Adrenal gland (tissue), 12 donors: ENCODE results near the gene SLC25A1. TPM values are rescaled to one million over a fixed set of nuclear protein-coding genes. Genes with fewer than 3 reads are reported as not detected.
"Not testable (repeated sequence)": the region's sequence is repeated elsewhere in the genome, so short reads cannot be mapped to it uniquely, and the experiment has no call there.

Source experiments
- DNase-seq, 7 donors: peaks; one replicate each; pipeline ENCODE4 v3.0.0-alpha.2; 2019 to 2020
- H3K27ac ChIP-seq, 5 donors: fragments of 200-600 bp; sonication (generic) in 4 of 5; 1 replicate in 3 of 5; 2 replicates in 2 of 5; pipeline versions ENCODE4 v1.5.1 to v1.8.0; 2016 to 2020; ENCODE audit warnings: mild to moderate bottlenecking in 1 of 5
- H3K27me3 ChIP-seq: fragments of 200-600 bp; 2 replicates; pipeline ENCODE4 v1.8.0; 2021
- H3K36me3 ChIP-seq, 2 donors: fragments of 200-600 bp; replicated peaks in 1 of 2; 1 replicate in 1 of 2; 2 replicates in 1 of 2; pipeline versions ENCODE4 v1.5.1 to v1.8.0; 2018 to 2022
- H3K4me1 ChIP-seq, 2 donors: fragments of 200-600 bp; replicated peaks in 1 of 2; 1 replicate in 1 of 2; 2 replicates in 1 of 2; pipeline versions ENCODE4 v1.5.1 to v1.8.0; 2018 to 2021
- H3K4me3 ChIP-seq, 4 donors: fragments of 200-600 bp; sonication (generic) in 3 of 4; one replicate each; pipeline ENCODE4 v1.5.1; 2016 to 2018
- H3K9me3 ChIP-seq, 3 donors: fragments of 200-600 bp; sonication (generic) in 1 of 3; replicated peaks in 1 of 3; 1 replicate in 2 of 3; 2 replicates in 1 of 3; pipeline versions ENCODE4 v1.5.1 to v1.8.0; 2016 to 2021
- POLR2A ChIP-seq, 2 donors: fragments of 450-650 bp; IDR thresholded peaks; one replicate each; pipeline ENCODE4 v1.6.1; 2017; ENCODE audit warnings: antibody characterized with exemption in 2 of 2, mild to moderate bottlenecking in 2 of 2, moderate library complexity in 1 of 2
- WGBS, 4 donors: extraction: QIAGEN DNeasy Blood & Tissue Kit in 2 of 4; methylation state at CpG; one replicate each; pipeline versions ENCODE4 v1.1.5 to v1.1.7; 2013 to 2017; 5-methylcytosine and 5-hydroxymethylcytosine counted together
- intact Hi-C, 2 donors: fragments of 100-400 bp; cut with DNase I; formaldehyde crosslinking; loops; one replicate each; pipeline versions ENCODE4 v1.14.1 to v1.15.0; 2022 to 2023
- polyA plus RNA-seq, 3 donors: library from polyadenylated mRNA; stranded (reverse); fragments of 200-250 nt in 2 of 3; fragments of 350-450 nt in 1 of 3; fragmentation: Illumina TruSeq in 1 of 3; extraction: RNeasy Lipid Tissue Mini Kit (QIAGEN cat#74804) in 1 of 3; gene quantifications; one replicate each; pipeline ENCODE4 v1.2.3, GENCODE V29; 2013 to 2014
- total RNA-seq, 9 donors: library from RNA; depleted of rRNA in 4 of 9; stranded (reverse); fragments of >200 nt in 4 of 9; fragments of 120-200 nt in 1 of 9; fragmentation: NEBNext Ultra II Directional in 1 of 9; extraction: Animal tissue kit (Norgen Biotek cat#: 25700) in 1 of 9; gene quantifications; one replicate each; pipeline versions ENCODE4 v1.1.0 to v1.2.4, GENCODE V29; 2013 to 2023
- TF ChIP-seq, protein P1 (sequence below), 6 experiments: fragments of 450-650 bp in 4 of 6; fragments of 200-600 bp in 2 of 6; sonication (generic) in 1 of 6; IDR thresholded peaks; 1 replicate in 5 of 6; 2 replicates in 1 of 6; pipeline versions ENCODE4 v1.5.1 to v1.8.0; 2016 to 2021; ENCODE audit warnings: antibody characterized with exemption in 6 of 6, mild to moderate bottlenecking in 2 of 6, moderate library complexity in 1 of 6
- donor health status: healthy with polysubstance abuse.
- donor health status: Bipolar disorder and iron deficiency.
- donor health status: DM: yes; HTN: yes; CAD: no.
- donor health status: DM: no; HTN: no; CAD: no.
- donor health status: DM: no; HTN: no; CAD: no.
- donor health status: DM: yes; HTN: yes; CAD: no.

SLC25A1 gene
- total and polyA plus RNA-seq, 12 donors = 59.2 to 170 (median 123) TPM

DNA sequence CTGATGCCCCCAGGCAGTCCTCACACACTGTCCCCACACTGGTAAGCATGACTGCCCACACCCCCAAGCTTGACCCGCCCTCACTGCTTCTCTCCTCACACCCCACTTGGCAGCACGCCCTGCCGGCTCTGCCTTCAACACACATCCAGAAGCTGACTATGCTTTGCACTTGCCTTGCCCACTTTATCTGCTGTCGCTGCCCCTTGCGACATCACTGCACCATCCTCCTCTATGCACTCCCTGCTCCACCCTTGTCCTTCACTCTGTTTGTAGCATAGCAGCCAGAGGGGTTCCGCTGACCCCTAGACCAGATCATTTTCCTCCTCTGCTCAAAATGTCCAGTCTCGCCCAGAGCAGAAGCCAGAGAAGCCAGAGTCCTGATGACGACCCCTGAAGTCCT, 25.3 kb upstream of the SLC25A1 start:
- no peaks in the 10 kb centered on the region for H3K4me1 ChIP-seq
- peaks cover 0 to 9% of the 10 kb centered on the region in 2 donors for H3K36me3 ChIP-seq
- no peak for DNase-seq
- 84 to 92% (median 89%) methylated on average over 8 of the region's 8 CpGs for WGBS, 4 donors
- no peaks in the 10 kb centered on the region for H3K27me3 ChIP-seq
- intact Hi-C loops = no loop called here
- no peak overlapping the region for H3K27ac ChIP-seq
- H3K9me3 ChIP-seq = no peaks in the 10 kb centered on the region
- H3K4me3 ChIP-seq = no peak overlapping the region
- TF ChIP-seq POLR2A (IDR thresholded peaks at IDR 0.05) = no peak
- TF ChIP-seq, protein P1, sequence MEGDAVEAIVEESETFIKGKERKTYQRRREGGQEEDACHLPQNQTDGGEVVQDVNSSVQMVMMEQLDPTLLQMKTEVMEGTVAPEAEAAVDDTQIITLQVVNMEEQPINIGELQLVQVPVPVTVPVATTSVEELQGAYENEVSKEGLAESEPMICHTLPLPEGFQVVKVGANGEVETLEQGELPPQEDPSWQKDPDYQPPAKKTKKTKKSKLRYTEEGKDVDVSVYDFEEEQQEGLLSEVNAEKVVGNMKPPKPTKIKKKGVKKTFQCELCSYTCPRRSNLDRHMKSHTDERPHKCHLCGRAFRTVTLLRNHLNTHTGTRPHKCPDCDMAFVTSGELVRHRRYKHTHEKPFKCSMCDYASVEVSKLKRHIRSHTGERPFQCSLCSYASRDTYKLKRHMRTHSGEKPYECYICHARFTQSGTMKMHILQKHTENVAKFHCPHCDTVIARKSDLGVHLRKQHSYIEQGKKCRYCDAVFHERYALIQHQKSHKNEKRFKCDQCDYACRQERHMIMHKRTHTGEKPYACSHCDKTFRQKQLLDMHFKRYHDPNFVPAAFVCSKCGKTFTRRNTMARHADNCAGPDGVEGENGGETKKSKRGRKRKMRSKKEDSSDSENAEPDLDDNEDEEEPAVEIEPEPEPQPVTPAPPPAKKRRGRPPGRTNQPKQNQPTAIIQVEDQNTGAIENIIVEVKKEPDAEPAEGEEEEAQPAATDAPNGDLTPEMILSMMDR (IDR thresholded peaks at IDR 0.05) = no peak

GRCh38 chr22:19202799-19203186, 24.3 kb upstream of the SLC25A1 start:
- H3K27ac ChIP-seq, H3K27me3 ChIP-seq, H3K4me3 ChIP-seq, H3K36me3 ChIP-seq, intact Hi-C loops, DNase-seq, H3K4me1 ChIP-seq, H3K9me3 ChIP-seq: not testable (repeated sequence)
- 90 to 95% (median 93%) methylated on average over 3 of the region's 3 CpGs for whole genome bisulfite sequencing, 4 donors

- intact Hi-C loops = no loop called here
- no peaks in the 10 kb centered on the region for H3K27me3 ChIP-seq
- no peaks in the 10 kb centered on the region for H3K4me1 ChIP-seq
- no peak overlapping the region for H3K4me3 ChIP-seq
- WGBS, 4 donors = 94 to 95% (median 94%) methylated on average over 17 to 18 of the region's 18 CpGs
- H3K27ac ChIP-seq = no peak overlapping the region
- no peaks in the 10 kb centered on the region for H3K36me3 ChIP-seq
- DNase-seq = no peak
- H3K9me3 ChIP-seq = no peaks in the 10 kb centered on the region
- TF ChIP-seq, protein P1 (IDR thresholded peaks at IDR 0.05) = no peak
- no peak for TF ChIP-seq POLR2A (IDR thresholded peaks at IDR 0.05)
These were observed 23.6 kb upstream of the SLC25A1 start for GRCh38 chr22:19201869-19202798.

DNA sequence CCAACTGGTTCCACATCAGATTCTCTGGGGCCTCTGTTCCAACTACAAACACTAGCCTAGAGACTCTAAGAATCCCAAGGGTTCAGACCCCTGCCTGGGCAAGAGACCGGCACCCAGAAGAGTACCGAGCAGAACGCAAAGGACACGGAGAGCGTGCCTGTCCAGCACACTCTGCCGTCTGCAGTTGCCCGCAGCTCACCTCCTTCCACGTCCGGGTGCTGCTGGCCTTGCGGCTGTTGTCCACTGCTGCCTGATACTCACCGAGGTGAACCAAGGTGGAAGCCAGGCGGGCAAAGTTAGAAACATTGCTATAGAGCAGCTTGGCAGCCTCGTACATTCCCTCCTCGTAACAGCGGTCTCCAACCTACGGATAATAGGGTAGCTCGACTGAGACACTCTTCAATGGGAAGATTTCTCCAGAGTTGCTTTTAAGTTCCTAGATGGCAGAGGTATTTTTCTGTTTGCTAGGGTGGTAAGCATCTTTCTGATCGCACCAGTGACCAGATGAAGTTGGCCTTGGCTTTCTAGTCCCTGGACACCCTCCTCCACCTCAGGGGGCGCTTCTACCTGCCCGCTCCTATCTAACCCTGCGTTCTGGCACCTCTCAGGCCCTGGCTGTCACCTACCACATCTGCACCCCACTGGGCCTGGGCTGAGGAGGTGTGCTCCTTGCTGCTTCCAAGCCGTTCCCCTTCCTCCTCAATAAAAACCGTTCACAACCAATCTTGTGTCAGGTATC, 22.8 kb upstream of the SLC25A1 start:
- no peak for DNase-seq
- no peaks in the 10 kb centered on the region for H3K27me3 ChIP-seq
- H3K9me3 ChIP-seq = no peaks in the 10 kb centered on the region
- H3K27ac ChIP-seq = no peak overlapping the region
- H3K36me3 ChIP-seq = no peaks in the 10 kb centered on the region
- intact Hi-C loops = no loop called here
- no peak for TF ChIP-seq POLR2A (IDR thresholded peaks at IDR 0.05)
- TF ChIP-seq, protein P1 (IDR thresholded peaks at IDR 0.05) = no peak
- H3K4me3 ChIP-seq = no peak overlapping the region
- WGBS, 4 donors = 94 to 96% (median 95%) methylated on average over 23 of the region's 23 CpGs
- no peaks in the 10 kb centered on the region for H3K4me1 ChIP-seq
